Kidney capillary endothelial cell (primary cell): ENCODE results near the gene SPDYE2B.
"Not testable (repeated sequence)": the region's sequence is repeated elsewhere in the genome, so short reads cannot be mapped to it uniquely, and the experiment has no call there.

Experiments used
- DNase-seq: peaks from one replicate; pipeline ENCODE4 v3.0.0-alpha.2; 2018; ENCODE audit warnings: low spot score

SPDYE2B gene

GRCh38 chr7:102642691-102643090 is 7.4 kb upstream of the SPDYE2B start, which contains the start of gene UPK3BL1:
Gene UPK3BL1, minus strand, starts transcription at chr7:102642791. Its CDS starts 50 bp downstream, at chr7:102642741.
- DNase-seq, result not testable (repeated sequence)

DNA sequence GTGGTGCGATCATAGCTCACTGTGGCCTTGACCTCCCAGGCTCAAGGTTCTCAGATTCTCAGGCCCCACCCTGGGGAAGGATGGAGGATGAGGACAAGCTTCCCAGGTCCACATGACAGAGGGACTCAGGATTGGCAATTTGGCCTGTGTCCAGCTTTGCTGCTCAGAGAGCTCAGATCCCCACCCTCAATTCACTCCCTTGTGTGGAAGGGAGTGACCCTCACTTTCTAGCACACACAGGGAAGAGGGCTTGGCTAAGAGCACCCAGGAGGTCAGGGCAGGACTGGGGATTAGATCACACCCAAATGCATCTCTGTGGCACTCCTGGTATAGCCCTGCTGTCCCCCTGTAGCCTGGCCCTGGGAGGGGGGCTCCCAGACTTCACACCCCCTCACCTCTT is 6.7 kb upstream of the SPDYE2B start:
- not testable (repeated sequence) for DNase-seq

GRCh38 chr7:102647813-102648212 is 2.3 kb upstream of the SPDYE2B start:
- not testable (repeated sequence) for DNase-seq

GRCh38 chr7:102664765-102665164 is 14.6 kb downstream of the SPDYE2B start:
- DNase-seq, result not testable (repeated sequence)

GRCh38 chr7:102666850-102667249 is 16.7 kb downstream of the SPDYE2B start:
- DNase-seq, result not testable (repeated sequence)

DNA sequence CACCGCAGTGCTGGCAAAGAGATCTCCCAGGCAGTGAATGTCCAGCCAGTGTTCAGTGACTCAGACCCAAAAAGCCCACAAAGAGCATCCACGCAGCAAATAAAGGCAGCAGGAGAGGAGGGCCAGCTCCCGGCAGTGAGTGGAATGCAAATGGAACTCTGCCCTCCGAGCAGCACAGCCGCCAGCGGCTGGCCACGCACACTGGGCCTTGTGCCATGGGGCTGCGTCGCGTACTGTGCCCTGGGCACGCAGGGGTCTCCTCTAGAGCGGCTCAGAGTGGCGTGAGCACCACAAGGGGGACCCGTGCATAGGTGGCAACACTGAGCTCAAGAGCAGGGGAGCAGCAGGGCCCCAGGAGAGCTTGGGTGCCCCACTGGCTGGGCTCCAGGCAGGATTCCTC is 17.4 kb downstream of the SPDYE2B start:
- not testable (repeated sequence) for DNase-seq

DNA sequence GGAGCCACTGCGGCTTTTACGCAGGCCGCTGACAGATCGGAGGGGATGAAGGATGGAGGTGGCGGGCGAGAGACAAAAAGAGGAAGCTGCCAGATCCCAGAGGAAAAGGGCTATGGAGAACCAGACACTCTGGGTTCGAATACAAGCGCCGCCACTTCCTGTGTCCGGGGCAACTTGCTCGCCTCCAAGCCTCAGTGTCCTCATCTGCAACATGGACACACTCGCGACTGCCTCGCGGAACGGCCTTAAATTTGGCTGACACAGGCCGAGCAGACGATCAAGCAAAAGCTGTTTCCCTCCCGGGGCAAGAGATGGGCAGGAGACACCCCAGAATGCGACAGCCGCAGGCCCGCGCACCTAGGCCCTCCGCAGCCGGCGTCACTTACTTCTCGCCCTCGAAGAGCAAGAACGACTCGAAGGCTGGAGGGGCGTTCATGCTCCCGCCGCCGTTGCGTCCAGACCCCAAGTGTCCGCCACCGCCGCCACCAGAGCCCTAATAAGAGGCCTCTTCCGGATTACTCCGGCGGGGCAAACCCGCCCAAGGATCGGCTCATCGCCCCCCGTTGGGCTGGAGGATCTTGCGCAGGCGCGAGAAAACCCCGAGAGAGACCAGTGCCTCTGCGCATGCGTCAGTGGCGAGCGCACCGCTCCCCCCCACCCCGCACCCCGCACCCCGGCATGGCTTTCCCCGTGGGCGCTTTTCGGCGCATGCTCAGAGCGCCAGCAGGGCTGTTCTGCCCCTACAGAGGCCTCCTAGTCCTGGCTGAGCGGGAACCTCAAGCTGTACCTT is 21.2 kb downstream of the SPDYE2B start, which contains the start of gene POLR2J2:
TSS of gene POLR2J2 (minus strand) at position 498 of the 790 bp plus-strand sequence. CDS start at position 436, 62 bp downstream.
- peak; percentile 8 for DNase-seq

DNA sequence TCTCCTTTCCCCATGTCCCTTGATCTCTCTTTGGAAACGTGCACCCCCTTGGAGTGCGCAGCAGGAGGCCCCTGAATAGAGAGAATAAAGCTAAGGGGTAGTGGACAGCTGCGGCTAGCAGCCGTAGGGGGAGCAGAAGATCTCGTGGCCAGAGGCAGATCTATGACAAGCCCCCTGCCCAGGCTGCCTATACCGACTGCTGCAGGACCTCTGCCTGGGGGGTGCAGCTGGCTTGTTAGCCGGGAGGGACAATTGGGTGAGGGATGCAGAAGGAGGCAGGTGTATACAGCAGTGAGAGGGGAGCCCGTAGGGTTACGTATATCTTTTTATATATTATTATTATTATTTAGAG is 21.8 kb downstream of the SPDYE2B start:
- not testable (repeated sequence) for DNase-seq

DNA sequence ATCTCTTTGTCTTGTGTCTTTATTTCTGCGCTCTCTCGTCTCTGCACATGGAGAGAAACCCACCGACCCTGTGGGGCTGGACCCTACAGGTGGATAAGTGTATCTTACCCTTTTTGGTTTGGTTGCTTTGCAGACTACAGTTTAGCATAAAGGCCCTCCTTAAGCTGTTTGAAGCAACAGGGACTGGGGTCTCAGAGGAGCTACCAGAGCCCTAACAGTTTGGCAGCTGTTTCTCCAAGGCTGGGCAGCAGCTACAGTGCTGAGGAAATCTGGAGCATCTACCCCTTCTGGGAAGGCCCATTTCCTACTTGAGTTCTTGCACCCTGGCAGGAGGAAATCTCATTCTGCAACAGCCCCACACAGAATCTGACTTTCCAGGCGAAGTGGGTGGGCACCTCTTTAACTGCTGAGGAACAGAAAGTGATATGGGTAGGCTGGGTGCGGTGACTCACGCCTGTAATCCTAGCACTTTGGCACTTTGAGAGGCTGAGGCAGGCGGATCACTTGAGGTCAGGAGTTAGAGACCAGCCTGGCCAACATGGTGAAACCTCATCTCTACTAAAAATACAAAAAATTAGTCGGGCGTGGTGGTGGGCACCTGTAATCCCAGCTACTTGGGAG is 23.4 kb downstream of the SPDYE2B start:
- DNase-seq, result not testable (repeated sequence)

GRCh38 chr7:102675545-102675944 is 25.4 kb downstream of the SPDYE2B start:
- not testable (repeated sequence) for DNase-seq

- not testable (repeated sequence) for DNase-seq
These were observed 30.7 kb downstream of the SPDYE2B start for GRCh38 chr7:102680780-102681179.

DNA sequence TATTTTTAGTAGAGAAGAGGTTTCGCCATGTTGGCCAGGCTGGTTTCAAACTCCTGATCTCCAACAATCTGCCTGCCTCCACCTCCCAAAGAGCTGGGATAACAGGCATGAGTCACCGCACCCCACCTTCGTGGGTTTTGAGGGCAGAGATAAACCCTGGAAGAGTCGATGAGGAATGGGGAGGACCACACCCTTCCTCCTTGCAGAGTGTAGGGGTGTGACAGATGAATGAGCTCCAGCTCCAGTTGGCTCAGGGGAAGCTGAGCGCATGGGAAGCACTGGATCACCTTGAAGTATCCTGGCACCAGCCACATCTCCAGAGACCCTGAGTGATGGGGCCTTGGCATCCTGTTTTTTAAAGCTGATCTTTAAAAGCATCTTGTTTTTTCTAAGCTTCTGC is 32.4 kb downstream of the SPDYE2B start:
- DNase-seq, result not testable (repeated sequence)

DNA sequence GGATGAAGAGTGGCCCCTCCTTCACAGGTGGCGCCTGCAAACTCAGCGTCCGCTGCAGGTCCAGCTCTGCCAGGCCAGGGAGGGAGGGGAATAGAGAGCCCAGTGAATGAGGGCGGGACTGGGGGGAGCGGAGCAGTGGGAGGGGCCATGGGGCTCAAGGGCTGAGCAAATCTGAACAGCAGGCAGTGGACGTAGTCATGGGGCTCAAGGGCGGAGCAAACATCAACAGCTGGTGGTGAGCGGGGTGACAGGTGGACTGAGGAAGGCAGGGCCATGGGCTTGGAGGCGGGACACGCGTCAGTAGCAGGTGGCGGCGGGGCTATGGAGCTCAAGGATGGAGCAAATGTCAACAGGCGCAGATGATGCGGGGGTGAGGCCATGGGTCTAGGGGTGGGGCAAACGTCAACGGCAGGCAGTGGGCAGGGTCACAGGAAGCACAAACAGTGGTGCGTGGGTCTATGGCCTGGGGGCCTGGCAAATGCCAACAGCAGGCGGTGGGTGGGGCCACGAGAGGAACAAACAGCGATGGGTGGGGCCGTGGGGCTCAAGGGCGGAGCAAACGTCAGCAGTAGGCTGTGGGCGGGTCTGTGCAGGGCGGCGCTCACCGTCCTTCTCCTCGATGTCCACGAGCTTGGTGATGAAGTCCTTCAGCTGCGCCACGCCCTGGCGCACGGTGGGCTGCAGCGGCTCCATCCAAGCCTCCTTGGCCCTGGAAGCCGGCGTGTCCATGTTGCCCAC is 38.3 kb downstream of the SPDYE2B start:
- DNase-seq, result not testable (repeated sequence)

GRCh38 chr7:102689436-102690282 is 39.5 kb downstream of the SPDYE2B start:
- DNase-seq, result not testable (repeated sequence)

GRCh38 chr7:102690602-102691001 is 40.5 kb downstream of the SPDYE2B start:
- not testable (repeated sequence) for DNase-seq

DNA sequence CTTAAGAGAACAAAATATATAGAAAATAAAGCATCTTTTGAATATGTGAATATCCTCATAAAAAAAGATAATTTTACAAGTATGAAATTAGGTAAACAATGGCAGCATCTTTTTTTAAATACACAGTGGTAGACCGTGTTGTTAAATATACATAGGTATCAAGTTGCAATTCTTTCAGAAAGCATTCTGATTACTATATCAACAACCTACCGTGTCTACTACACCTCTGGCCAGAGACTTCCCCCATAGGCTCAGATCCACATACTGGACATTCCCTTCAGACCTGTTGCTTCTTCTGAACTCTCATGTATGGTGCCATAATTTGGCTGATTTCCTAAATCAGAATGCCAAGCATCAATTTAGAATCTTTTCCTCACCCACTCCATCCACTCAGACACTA is 43.9 kb downstream of the SPDYE2B start:
- DNase-seq, result not testable (repeated sequence)

DNA sequence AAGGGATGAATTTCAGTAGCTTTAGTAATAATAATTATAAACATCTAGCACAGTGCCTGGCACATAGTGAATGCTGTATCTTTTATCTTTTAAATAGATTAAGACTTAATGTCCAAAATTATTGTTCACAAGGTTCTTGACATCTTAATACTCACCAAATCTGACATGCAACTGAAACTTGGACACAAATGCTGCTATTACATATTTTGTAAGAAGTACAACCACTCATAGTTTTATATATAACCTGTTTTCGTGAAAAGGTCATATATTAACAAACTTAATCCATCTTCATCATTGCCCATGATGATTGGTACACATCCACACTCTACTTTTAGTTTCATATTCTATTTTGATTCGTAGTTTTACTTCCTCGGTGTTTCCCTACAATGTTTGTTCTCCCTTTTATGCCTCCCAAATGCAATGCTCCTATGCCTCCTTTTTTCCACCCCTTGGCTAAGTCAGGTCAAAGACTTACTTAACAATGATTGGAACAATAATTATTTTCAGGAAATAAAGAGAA is 45.0 kb downstream of the SPDYE2B start:
- not testable (repeated sequence) for DNase-seq

- not testable (repeated sequence) for DNase-seq
These were observed 45.9 kb downstream of the SPDYE2B start for GRCh38 chr7:102696009-102696408.

DNA sequence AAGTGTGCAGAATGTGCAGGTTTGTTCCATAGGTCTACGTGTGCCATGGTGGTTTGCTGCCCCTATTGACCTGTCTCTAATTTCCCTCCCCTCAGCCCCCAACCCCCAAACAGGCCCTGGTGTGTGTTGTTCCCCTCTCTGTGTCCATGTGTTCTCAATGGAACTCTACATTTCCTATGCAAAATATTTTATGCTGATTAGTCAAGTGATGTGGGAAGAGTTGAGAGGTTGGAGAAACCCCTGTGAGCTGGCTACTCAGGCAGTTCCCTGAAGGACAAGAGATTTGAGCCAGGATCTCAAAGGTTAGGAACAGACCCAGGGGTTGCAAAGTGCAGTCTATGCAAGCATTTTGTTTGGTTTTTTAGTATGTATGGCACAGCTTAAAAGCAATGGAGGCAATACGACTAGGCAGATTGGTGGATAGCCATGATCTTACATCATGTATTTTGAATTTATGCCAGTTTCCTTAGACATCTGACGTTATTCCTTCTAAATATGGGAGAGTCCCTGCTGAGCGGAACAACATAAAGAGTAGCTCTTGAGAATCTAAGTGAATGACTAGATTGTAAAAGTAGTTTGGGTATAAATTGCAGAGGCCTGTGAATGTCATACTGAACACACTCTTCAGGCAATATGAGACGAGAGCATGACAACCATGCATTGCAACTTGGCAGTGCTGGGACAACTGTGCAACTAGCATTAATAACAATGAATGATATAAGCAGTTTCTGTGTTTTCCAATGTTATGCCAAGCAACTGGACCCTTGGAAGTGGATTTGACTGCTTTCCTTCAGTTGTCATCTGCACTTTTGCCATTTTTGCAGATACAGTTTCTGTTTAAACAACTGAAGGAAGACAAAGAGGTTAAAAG is 47.8 kb downstream of the SPDYE2B start:
- DNase-seq, result not testable (repeated sequence)
